WERI-Rb-1 (cell line): ENCODE results near the gene MEG3.

ENCODE experiments used
- DNase-seq: peaks from one replicate; pipeline ENCODE4 v3.0.0-alpha.2; 2020
- H3K27ac ChIP-seq: fragments of 250-450 bp; sonication (Bioruptor Pico); 2 replicates; pipeline ENCODE4 v1.5.1; 2020; ENCODE audit warnings: mild to moderate bottlenecking, moderate library complexity
- H3K27me3 ChIP-seq: fragments of 250-450 bp; sonication (Bioruptor Pico); 2 replicates; pipeline ENCODE4 v1.5.1; 2021; ENCODE audit warnings: mild to moderate bottlenecking, low read depth, moderate library complexity; ENCODE audit not compliant: insufficient read depth, severe bottlenecking
- H3K36me3 ChIP-seq: fragments of 250-450 bp; sonication (Bioruptor Pico); 2 replicates; pipeline ENCODE4 v1.5.1; 2020; ENCODE audit warnings: mild to moderate bottlenecking, moderate library complexity
- H3K4me3 ChIP-seq: 2 replicates; pipeline ENCODE4 v1.5.1; 2011; ENCODE audit warnings: low read depth, mild to moderate bottlenecking, control low read depth, low read length
- H3K9me3 ChIP-seq: fragments of 250-450 bp; sonication (Bioruptor Pico); 2 replicates; pipeline ENCODE4 v1.5.1; 2021; ENCODE audit warnings: mild to moderate bottlenecking, moderate library complexity; ENCODE audit not compliant: severe bottlenecking
- CTCF ChIP-seq: IDR thresholded peaks from 2 replicates; pipeline ENCODE4 v1.5.1; 2011; ENCODE audit warnings: low read depth, mild to moderate bottlenecking, control low read depth, inconsistent platforms, low read length

Gene MEG3

GRCh38 chr14:100884456-100884855 is 58.5 kb downstream of the MEG3 start:
- peaks cover 43% of the 10 kb centered on the region for H3K27me3 ChIP-seq
- TF ChIP-seq CTCF: no peak
- DNase-seq: no peak
- no peak overlapping the region for H3K27ac ChIP-seq
- H3K4me3 ChIP-seq: no peak overlapping the region
- peaks cover 5% of the 10 kb centered on the region for H3K9me3 ChIP-seq
- no peaks in the 10 kb centered on the region for H3K36me3 ChIP-seq

- Histone ChIP-seq H3K36me3 (no peaks in the 10 kb centered on the region), H3K9me3 (peaks cover 5% of the 10 kb centered on the region), H3K27ac (no peak overlapping the region), H3K4me3 (no peak overlapping the region), H3K27me3 (peaks cover 43% of the 10 kb centered on the region)
- DNase-seq: no peak
- TF ChIP-seq CTCF: no peak
Measured at GRCh38 chr14:100885196-100885595, 59.3 kb downstream of the MEG3 start.

- DNase-seq: no peak
- peaks cover 43% of the 10 kb centered on the region for H3K27me3 ChIP-seq
- H3K4me3 ChIP-seq: no peak overlapping the region
- no peaks in the 10 kb centered on the region for H3K36me3 ChIP-seq
- H3K27ac ChIP-seq: no peak overlapping the region
- TF ChIP-seq CTCF: no peak
- peaks cover 5% of the 10 kb centered on the region for H3K9me3 ChIP-seq
Measured at GRCh38 chr14:100885617-100886016, 59.7 kb downstream of the MEG3 start.

- H3K4me3 ChIP-seq: no peak overlapping the region
- peaks cover 43% of the 10 kb centered on the region for H3K27me3 ChIP-seq
- peaks cover 5% of the 10 kb centered on the region for H3K9me3 ChIP-seq
- no peaks in the 10 kb centered on the region for H3K36me3 ChIP-seq
- no peak for TF ChIP-seq CTCF
- H3K27ac ChIP-seq: no peak overlapping the region
- no peak for DNase-seq
Measured at GRCh38 chr14:100887728-100888335, 61.9 kb downstream of the MEG3 start.

GRCh38 chr14:100888789-100889315 is 62.9 kb downstream of the MEG3 start:
- TF ChIP-seq CTCF: no peak
- H3K27ac ChIP-seq: no peak overlapping the region
- H3K9me3 ChIP-seq: no peaks in the 10 kb centered on the region
- H3K27me3 ChIP-seq: peaks cover 40% of the 10 kb centered on the region
- H3K36me3 ChIP-seq: no peaks in the 10 kb centered on the region
- H3K4me3 ChIP-seq: no peak overlapping the region
- no peak for DNase-seq

- H3K27ac ChIP-seq: no peak overlapping the region
- no peak for TF ChIP-seq CTCF
- peaks cover 36% of the 10 kb centered on the region for H3K27me3 ChIP-seq
- no peak overlapping the region for H3K4me3 ChIP-seq
- no peaks in the 10 kb centered on the region for H3K36me3 ChIP-seq
- DNase-seq: no peak
- no peaks in the 10 kb centered on the region for H3K9me3 ChIP-seq
Measured at GRCh38 chr14:100889641-100890040, 63.7 kb downstream of the MEG3 start.
